ENCODE results near the gene CNOT10.
"Not testable (repeated sequence)": the region's sequence is repeated elsewhere in the genome, so short reads cannot be mapped to it uniquely, and the experiment has no call there.

CNOT10 gene

DNA sequence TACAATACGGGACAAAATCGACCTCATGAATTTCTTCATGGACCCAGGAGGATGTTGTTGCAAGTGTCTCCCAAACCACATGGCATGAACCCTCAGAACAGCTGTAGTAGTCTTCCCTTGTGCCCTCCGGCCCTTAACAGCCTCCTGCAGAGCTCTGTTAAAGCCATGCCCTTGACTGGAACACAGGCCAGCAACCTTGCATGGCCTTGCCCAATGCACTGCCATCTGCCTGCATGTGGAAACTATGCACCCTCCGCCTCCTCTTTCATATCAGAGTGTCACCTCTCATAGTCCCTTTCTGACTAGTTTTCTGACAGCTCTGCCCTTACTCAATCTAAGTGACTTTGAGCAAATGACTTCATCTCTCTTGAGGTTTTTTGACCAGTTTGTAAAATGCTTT, 93.4 kb downstream of the CNOT10 start:
- DNase-seq, result no peak

DNA sequence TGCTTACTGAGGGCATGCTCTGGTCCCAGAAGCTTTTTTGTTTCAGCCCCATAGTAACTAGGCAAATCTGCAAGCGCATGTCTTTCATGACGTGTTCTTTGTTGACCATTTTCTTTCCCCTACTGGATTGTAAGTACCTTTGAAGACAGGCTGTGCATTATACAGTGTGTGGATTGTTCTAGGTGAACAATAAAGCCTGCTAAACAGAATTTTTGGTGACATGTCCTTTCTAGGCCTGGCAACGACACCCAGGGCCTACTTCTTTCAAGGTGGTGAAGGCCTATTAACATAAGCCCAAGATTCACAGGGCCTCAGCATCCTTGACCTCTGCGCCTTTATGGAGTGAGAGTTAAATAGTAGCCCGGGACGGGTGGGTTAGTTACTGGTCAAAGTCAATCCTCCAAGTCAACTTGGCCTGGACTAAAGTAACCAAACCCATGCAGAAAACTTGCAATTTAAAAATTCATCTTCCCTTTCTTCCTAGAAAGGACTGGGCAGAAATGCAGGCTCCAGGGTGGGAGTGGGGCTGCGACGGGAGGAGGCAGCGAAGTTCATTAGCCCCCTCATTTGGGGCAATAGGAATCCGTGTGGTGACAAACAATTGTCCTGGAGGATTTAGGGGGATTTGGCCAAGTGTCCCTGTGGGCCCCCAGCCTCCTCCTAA, 95.2 kb downstream of the CNOT10 start:
- no peak for DNase-seq

DNA sequence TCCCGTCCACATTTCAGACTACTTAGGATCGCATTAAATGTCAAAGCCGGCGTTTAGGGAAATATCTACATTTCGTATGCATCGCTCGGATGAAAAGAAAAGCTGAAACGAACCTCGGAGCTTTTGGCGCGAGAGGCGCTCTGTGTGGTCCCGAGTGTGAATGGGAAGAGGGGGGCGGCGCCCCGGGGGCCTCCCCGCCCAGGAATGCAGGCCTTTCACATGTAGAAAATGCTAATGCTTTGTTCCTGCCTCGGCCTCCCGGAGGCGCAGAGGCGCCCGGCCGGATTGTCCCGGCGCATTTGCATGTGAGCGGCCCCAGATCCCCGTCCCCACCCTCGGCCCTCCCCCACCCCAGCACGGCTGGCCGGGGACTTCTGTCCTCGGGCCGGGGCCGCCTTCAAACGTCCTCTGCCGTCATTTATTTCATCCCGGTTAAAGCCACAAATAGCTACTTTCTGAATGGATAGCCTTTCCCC, 95.8 kb downstream of the CNOT10 start:
- peak in 1 of 2 donors; percentile 35 for DNase-seq

GRCh38 chr3:32781211-32781968, 96.4 kb downstream of the CNOT10 start:
- DNase-seq, result peak; percentile 38 to 72

- DNase-seq, result not testable (repeated sequence)
These were observed 96.9 kb downstream of the CNOT10 start for GRCh38 chr3:32781969-32782270.

DNA sequence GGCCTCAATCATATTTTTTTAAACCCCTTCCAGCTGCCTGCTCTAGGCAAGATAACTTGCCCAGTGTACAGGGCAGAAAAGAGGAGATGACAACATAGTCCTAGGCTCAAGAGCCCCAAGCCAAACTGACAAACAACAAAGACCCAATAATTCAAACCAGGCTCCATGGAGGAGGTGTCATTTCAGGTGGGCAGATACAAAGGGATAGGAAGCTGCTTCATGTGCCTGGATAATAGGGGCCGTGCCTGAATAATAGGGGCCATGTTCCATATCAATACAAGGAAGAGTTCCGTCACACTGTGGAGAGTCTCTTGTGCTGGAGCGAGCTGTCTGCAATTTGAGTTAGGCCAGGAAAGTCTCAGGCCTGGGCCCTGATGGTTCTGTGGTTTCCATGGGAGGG, 97.4 kb downstream of the CNOT10 start:
- DNase-seq, result no peak

DNA sequence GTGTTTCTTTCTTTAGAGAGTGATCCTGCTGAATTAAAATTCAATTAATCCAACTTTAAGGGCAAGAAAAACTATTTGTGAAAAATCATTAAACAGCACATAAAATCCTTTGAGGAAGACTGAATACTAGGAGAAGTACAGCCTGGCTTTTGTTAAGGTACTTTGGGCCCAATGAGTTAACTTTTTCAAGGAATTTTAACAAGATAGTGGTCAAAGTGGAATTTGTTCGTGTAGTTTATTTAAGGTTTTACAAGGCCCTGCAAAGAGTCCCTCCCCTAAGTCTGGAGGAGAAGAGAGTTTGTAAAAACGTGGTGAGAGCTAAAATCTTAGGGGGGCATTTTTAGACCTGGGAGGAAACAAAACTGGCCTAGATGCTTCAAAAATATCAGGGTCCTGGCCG, 106.8 kb downstream of the CNOT10 start:
- DNase-seq, result no peak

DNA sequence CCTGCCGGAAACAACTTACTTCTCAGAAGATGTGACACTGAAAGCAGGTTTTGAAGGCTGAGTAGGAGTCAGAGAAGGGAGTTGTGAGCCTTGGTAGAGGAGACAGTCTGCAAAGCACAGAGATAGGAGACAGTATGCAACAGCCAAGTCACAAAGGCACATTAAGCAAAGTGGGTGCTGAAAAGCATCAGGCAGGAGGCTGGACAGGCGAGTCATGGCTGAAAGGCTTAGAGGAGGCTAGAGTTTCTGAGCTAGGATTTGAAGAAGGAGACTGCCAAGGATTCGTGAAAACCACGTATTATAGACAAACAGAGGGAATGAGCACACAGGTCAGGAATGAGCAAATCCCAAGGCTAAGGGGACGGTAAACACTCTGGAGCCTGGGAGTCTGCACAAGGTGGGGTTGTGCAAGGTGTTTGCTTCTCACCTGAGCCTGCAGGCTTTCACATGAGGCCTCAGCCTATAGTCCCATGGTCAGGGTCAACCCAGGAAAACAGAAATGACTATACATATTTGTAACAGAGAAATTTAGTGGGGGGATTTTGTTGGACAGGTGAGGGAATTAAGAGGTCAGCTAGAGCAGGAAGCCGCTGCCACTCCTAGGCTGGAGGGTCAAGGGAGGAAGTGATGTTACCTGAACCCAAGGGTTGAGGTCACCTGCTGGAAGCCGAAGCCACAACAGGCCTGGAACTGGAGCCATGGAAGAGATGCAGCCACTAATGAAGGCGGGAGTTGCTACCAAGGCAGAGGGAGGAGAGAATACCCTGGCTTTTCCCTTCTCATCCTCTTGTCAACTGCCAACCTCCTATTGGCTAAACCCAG, 109.7 kb downstream of the CNOT10 start:
- DNase-seq, result no peak

- DNase-seq, result not testable (repeated sequence)
These were observed 111.5 kb downstream of the CNOT10 start for GRCh38 chr3:32796384-32796950.

GRCh38 chr3:32797776-32798175, 112.8 kb downstream of the CNOT10 start:
- no peak for DNase-seq

DNA sequence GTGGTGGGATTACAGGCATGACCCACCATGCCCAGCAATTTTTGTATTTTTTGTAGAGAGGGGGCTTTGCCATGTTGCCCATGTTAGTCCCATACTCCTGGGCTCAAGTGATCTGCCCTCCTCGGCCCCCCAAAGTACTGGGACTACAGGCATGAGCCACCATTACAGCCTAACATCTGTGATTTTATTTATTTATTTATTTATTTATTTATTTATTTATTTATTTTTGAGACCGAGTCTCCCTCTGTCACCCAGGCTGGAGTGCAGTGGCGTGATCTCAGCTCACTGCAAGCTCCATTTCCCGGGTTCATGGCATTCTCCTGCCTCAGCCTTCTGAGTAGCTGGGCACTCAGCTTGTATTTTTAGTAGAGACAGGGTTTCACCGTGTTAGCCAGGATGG, 116.5 kb downstream of the CNOT10 start:
- not testable (repeated sequence) for DNase-seq

DNA sequence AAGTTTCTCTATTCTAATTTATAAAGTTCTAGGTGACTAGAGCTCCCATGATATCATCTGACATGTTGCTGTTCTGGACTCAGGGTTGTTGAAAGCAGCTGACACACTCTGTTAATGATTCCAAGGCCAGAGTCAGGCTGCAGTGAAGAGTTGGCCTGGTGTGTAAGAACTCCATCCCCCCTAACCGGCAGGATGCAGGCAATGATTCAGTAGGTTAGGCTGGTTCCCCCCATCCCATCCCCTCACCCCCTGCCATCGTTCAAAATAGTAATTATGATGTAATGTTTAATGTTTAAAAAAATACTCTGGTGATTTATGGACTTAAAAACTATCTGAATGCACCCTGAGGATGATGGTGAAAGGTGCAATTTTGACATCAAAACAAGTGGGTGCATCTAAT, 128.2 kb downstream of the CNOT10 start:
- no peak for DNase-seq

GRCh38 chr3:32814361-32814760, 129.4 kb downstream of the CNOT10 start:
- peak in 1 of 2 donors; percentile 95 for DNase-seq

DNA sequence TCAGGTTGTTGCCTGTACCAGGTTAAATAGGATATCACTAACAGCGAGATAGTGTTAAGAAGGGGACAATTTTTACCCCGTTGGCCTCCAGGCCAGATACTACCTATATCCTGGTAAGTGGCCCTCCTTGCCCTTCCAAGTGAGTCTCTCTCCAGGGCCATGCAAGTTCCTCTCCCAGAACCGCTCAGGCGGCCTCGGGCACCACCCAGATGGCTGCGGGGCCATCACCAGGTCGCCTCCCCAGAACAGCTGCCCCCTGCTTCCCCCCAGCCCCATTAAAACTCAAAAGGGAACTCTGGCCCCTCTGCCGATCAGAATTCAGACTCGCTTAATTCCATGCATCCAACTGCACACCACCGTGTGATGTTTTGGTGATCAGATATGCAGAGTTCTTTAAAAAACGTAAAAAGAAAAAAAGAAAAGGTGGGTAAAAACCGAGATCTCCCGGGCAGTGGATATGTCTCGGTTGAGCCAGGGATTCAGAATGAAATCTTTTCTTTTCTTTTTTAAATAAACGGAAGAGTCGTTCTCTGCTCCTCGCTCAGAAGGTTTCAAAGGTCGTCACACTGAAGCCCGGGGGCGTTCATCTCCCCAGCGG, 131.0 kb downstream of the CNOT10 start:
- DNase-seq, result no peak

- DNase-seq, result peak; percentile 17 to 26
These were observed 131.7 kb downstream of the CNOT10 start for GRCh38 chr3:32816439-32817256.

- no peak for DNase-seq
These were observed 132.2 kb downstream of the CNOT10 start for GRCh38 chr3:32817257-32817557.

- peak in 1 of 2 donors; percentile 37 for DNase-seq
These were observed 132.7 kb downstream of the CNOT10 start, which contains the start of gene TRIM71 for GRCh38 chr3:32817558-32818228. Gene TRIM71, plus strand, starts transcription at chr3:32817997. Its CDS starts 84 bp downstream, at chr3:32818081.

GRCh38 chr3:32818229-32818969, 133.4 kb downstream of the CNOT10 start:
- DNase-seq, result no peak

DNA sequence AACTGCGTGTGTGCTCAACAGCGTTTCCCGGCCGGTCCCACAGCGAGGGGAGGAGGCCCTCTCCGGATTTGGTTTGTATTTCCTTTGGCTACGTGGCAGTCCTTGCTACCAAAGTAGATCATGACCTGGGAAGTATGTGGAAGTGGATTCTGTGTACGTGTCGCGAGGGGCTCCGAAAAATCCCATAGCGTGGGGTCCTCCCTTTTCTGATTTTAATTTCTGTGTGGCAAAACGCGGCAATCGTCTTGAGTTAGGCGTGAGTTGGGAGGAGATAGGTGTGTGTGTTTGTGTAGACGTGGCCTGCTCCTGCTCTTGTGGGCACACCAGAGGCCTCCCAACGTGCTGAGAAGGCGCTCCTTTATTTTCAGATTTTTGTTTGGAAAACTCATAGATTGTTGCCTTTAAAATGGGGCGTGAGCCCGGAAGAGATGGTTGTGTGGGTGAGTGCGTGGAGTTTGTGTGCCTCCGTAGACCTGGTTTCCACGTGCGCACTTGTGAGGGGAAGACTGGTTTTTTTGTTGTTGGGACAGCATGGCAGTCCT, 134.1 kb downstream of the CNOT10 start:
- no peak for DNase-seq

Data from bone marrow (tissue), 2 donors.